H54 (cell line): ENCODE data around the gene LRWD1.
"Not testable (repeated sequence)": the region's sequence is repeated elsewhere in the genome, so short reads cannot be mapped to it uniquely, and the experiment has no call there.

ENCODE experiments used
- DNase-seq: peaks from one replicate; pipeline ENCODE4 v3.0.0; 2011; ENCODE audit warnings: low spot score, mixed read lengths; ENCODE audit not compliant: insufficient read length
- FAIRE-seq: peaks from 3 replicates; lab custom pipeline; 2011; peaks lifted over from hg19 to GRCh38; lab: Jason Lieb, UNC
- POLR2A ChIP-seq: IDR thresholded peaks from 2 replicates; pipeline ENCODE4 v1.6.1; 2011; ENCODE audit warnings: low read depth, mild to moderate bottlenecking, low read length

LRWD1 gene

DNA sequence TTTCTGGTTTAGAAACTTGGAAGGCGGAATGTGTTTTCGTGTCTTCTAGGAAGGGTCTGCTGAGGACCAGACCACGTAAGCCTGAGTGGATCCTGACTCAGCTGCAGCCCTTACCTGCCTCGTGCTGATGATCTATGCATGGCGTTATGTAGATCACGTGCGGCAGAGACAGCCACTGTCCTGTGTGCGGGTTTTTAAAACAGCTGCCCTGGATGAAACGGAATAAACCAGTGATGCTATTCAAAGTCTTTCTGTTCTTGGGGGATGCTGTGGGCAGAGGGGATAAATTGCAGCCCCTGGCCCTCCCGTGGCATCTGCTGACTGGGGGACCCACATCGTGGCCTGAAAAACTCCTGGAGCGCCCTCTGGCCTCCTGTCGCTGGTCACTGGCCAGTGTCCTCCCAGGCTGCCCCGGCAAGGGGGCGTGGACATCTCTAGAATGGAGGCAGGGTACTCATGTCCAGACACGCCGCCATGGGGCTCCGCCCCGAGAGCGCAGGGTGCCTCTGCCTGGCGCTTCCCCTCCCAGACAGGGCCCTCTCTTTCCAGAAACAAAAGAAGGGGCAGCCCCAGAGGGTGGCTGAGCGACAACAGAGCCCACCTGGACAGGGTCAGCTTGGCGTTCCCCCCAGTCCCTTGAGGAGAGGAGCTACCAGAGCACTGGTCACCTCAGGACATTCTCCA, 13.3 kb upstream of the LRWD1 start:
- no peak for TF ChIP-seq POLR2A
- DNase-seq (no peak), FAIRE-seq (no peak)

DNA sequence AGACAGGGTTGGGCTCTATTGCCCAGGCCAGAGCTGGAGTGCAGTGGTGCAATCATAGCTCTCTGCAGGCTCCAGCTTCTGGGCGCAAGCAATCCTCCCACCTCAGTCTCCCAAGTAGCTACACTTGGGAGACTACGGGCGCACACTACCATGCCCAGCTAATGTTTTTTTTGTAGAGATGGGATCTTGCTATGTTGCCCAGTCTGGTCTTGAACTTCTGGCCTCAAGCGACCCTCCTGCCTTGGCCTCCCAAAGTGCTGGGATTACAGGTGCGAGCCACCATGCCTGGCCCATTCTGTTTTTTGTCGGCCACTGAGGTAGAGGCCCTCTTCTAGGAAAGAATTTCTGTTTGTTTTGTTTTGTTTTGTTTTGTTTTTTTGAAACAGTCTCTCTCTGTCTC, 12.3 kb upstream of the LRWD1 start:
- FAIRE-seq, result no peak
- no peak for TF ChIP-seq POLR2A

DNA sequence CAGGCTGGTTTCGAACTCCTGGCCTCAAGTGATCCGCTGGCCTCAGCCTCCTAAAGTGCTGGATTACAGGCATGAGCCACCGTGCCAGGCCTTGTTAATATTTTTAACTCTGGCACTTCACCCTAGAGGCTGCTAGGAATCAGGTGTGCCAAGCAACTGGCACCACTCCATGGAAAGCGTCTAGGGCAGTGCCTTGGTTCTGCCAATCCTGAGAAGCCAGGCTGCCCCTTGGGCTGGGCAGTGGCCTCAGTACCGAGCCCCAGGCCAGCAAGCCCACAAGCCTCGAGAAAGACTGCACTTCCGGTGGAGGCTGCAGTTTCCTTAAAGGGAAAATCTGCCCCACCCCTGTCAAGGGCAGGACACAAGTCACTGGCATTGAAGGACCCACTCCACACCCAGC, 11.5 kb upstream of the LRWD1 start:
- TF ChIP-seq POLR2A, result no peak
- FAIRE-seq (no peak), DNase-seq (no peak)

More for the DNA sequence above, 12.3 kb upstream of the LRWD1 start:
- DNase-seq, result no peak

DNA sequence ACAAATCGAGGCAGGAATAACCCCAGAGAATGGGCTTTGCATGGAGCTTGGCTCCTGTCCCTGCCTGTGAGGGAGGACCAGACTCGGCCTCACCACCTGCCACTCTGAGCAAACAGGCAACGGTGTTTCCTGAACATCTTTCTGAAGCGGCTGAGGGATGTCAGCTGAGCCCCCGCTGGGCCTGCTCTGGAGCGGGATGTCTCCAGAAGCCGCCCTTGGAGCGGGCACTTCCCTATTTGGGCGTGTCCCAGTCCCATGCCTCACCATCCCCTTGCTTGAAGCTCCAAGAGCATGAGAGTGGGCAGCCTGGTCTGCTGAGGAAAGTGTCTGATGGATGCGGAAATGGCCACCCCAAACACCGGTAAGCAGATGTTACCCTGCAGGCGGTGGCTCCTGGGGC, 10.3 kb upstream of the LRWD1 start:
- no peak for DNase-seq
- no peak for FAIRE-seq
- no peak for TF ChIP-seq POLR2A

DNA sequence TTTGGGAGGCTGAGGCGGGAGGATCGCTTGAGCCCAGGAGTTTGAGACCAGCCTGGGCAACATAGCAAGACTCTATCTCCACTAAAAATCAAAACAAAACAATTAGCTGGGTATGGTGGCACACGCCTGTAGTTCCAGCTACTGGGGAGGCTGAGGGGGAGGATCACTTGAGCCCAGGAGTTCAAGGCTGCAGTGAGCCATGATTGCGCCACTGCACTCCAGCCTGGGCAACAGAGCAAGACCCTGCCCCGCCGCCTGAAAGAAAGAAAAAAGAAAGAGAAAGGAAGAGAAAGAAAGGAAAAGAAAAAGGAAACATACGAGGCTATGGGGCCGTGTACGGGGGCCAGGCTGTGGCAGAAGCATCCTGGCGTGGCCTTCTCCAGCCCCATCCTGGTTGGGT, 9.9 kb upstream of the LRWD1 start:
- FAIRE-seq, DNase-seq: not testable (repeated sequence)

DNA sequence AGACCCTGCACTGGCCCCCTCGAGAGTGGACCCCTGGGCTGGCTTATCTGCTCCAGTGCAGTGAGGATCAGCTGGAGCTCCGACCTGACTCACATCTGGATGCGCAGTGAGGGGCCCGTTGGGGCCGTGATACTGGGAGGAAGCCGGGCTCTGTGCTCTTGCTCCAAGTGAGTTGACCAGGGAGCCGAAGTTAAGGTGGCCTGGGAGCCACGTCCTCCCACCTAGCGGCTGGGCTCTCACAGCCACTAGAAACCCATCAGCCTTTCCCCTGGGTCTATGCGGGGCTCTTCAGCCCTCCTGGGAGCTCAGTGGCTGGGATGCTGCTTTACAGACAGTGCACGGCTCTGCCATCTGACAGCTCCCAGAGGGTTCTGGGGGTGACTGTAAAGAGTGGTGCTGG, 9.2 kb upstream of the LRWD1 start:
- no peak for TF ChIP-seq POLR2A
- DNase-seq (no peak), FAIRE-seq (no peak)

DNA sequence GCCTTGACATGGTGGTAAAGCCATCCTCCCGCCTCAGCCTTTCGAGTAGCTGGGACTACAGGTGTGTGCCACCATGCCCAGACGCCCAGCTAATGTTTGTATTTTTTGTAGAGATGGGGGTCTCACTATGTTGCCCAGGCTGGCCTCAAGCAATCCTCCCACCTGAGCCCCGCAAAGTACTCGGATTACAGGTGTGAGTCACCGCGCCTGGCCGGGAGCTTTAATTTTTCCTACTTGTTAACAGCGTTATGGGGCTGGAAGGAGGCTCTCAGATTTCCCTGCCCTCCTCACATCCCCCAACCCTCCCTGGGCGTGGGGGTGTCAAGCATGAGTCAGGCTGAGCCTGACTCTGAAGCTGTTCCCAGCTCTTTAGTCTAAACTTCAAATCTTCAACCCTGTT, 8.5 kb upstream of the LRWD1 start:
- TF ChIP-seq POLR2A, result no peak

DNA sequence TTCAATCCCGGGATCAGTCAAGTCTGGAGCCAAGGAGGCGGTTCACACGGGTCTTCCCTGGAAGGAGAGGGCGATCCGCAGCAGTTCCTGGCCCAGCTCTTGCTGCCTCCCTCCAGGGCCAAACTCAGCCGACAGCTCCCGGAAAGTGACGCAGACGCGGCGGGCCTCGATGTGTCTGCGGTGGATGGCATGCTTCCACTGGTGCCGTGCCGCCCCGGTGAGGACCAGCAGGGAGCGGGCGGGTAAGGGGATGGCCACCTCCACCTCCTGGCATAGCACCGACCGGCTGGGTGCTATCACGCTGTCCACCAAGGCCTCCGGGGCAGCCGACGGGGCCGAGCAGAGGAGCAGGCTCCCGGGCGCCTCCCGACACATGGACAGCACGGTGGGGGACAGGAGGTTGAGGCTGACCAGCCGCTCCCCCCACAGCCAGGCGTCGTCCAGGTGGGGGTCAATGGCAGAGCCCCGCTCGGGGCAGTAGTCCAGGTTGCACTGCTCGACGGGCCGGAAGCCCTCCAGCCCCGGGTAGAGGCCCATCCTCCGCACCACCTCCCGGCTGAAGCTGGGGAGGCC, 7.3 kb upstream of the LRWD1 start:
- DNase-seq (no peak), FAIRE-seq (no peak)
- TF ChIP-seq POLR2A, result no peak

More for the DNA sequence above, 8.5 kb upstream of the LRWD1 start:
- DNase-seq (no peak), FAIRE-seq (no peak)

DNA sequence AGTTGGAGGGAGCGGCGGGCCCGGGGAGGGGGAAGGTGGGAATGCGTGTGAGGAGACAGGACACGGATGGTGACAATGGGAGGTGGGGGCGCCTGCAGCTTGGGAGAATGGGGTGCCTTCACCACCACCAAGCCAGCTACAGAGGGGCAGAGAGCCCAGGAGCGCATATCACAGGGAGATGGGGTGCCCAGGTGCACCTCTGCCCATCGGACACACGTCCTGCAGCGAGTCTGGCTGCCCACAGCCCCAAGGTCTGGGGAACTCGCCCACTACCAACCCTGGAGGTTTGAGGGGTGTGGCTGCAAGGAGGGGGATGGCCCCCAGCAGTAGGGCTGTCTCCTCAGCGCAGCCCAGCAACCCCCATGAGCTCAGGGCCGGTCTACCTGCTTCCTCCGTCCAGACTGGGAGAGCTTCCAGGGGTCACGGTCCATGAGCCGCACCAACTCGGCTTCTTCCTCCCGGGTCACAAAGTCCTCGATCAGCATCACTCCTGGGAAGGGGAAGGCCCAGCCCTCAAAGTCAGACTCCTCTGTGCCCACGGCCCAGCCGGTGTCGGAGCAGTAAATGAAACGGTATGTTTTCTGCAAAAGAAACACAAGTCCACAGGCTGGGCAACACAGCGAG, 5.5 kb upstream of the LRWD1 start:
- no peak for TF ChIP-seq POLR2A
- DNase-seq (no peak), FAIRE-seq (no peak)

DNA sequence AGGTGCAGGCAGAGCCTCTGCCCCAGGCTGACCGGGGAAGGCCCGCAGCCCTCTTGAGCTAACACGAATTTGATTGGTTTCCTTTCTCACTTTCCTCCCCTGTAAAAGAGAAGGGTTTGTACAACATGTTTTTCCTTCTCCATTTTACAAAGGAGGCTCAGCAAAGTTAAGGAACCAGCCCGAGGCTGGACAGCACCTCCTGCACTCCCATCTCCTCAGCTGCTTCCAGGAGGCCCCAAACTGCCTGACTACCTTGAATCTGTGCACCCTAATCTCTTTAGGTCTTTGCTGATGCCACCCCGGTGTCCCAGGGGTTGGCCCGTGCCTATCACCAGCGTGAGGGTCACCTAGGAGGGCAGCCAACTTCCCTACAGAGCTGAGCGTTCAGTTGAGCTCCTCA, 4.3 kb upstream of the LRWD1 start:
- no peak for DNase-seq
- no peak for TF ChIP-seq POLR2A
- FAIRE-seq, result no peak

DNA sequence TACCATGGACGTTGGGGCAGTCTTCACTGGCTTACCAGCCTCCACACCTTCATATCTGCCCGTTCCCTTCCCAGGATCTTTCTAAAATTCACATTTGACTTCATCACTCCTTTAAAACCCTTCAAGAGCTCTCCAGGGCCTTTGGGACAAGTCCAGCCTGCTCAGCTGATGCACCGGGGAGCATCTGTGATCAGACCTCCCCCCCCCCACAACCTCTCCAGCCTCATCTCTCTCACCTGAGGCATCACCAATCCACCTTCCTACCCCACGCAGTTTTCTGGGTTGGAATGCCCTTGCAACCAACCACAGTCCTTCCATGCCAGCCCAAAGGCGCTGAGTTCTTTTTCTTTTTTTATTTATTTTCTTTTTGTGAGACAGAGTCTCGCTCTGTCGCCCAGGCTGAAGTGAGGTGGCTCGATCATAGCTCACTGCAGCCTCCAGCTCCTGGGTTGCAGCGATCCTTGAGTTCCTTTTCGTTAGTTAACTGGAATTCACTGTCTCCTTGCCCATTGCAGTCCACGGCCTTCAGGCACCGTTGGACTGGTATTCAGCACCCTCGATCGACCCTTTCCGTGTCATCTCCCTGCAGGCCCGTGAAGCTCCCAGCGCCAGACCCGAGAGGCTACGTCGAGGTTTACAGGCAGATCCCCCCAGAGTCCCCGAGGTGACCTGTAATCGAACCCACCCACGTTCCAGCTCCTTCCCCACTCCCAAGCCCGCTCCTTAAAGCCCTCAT, 775 bp upstream of the LRWD1 start:
- DNase-seq (no peak), FAIRE-seq (no peak)
- no peak for TF ChIP-seq POLR2A

DNA sequence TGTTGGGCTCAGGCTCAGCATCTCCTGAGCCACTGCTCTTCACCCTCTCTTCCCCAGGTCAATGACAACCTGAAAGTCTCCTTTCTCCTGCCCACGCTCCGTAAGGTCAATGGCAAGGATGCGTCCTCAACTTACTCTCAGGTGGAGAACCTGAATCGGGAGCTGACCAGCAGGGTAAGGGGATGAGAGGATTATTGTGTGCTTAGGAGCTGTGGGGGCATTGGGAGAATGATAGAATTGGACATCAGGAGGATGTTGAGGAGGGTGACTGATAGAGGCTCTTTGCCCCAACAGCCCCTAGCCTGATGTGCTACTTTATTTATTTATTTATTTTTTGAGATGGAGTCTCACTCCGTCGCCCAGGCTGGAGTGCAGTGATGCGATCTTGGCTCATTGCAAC, 1.3 kb downstream of the LRWD1 start:
- no peak for DNase-seq
- no peak for TF ChIP-seq POLR2A
- no peak for FAIRE-seq

DNA sequence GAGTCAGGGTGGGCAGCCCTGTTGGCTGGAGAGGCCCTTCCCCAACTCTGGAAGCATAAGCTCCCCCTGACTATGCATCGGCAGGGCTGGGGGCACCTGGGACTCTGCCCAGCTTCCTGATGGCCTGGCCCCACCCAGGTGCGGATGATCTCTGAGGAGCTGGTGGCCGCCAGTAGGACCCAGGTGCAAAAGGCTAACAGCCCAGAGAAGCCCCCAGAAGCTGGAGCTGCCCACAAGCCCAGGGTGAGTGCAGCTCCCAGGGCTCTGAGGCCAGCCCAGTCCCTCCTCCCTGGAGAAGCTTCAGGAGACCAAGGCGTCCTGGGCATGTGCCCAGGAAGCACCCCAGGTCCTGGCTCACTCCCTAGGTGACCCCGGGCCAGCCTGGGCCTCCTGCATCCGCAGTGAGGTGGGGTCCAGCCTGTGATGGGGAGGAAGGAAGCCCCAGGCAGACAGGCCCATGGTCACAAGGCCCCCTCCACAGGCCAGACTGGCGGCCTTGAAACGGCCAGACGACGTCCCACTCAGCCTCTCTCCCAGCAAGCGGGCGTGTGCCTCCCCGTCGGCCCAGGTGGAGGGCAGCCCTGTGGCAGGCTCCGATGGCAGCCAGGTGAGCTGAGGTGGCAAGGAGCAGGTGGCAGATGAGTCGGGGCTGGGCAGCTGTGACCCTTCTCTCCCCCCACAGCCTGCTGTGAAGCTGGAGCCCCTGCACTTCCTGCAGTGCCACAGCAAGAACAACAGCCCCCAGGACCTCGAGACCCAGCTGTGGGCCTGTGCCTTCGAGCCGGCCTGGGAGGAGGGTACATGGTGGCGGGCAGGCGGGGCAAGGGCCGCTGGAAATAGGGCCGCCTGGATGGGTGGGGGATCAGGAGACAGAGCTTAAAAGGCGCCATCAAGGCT, 3.0 kb downstream of the LRWD1 start:
- FAIRE-seq, result no peak
- no peak for DNase-seq
- TF ChIP-seq POLR2A, result no peak
